Liver (tissue), 9 donors: ENCODE measurements around the gene CHADL. TPM values are rescaled to one million over a fixed set of nuclear protein-coding genes. Genes with fewer than 3 reads are reported as not detected.

Source experiments
- DNase-seq: peaks from one replicate; pipeline ENCODE4 v3.0.0-alpha.2; 2017; ENCODE audit warnings: low spot score
- H3K27ac ChIP-seq, 2 donors: one replicate each; pipeline ENCODE4 v1.7.0; 2013; ENCODE audit warnings: inconsistent platforms in 2 of 2, low read length in 2 of 2, control low read depth in 1 of 2, low read depth in 1 of 2, mild to moderate bottlenecking in 1 of 2
- H3K27me3 ChIP-seq, 4 donors: one replicate each; pipeline versions ENCODE4 v1.6.1 to v1.7.0; 2013; ENCODE audit warnings: low read length in 3 of 4, inconsistent platforms in 1 of 4, mild to moderate bottlenecking in 1 of 4, moderate library complexity in 1 of 4; ENCODE audit not compliant: control insufficient read depth in 4 of 4, insufficient read depth in 4 of 4
- H3K36me3 ChIP-seq, 4 donors: one replicate each; pipeline versions ENCODE4 v1.6.1 to v1.7.0; 2013; ENCODE audit warnings: low read length in 3 of 4, mild to moderate bottlenecking in 3 of 4, low read depth in 1 of 4, moderate library complexity in 1 of 4; ENCODE audit not compliant: control insufficient read depth in 4 of 4, insufficient read depth in 3 of 4
- H3K4me1 ChIP-seq, 4 donors: one replicate each; pipeline versions ENCODE4 v1.6.1 to v1.7.0; 2013; ENCODE audit warnings: low read length in 3 of 4, mild to moderate bottlenecking in 3 of 4, moderate library complexity in 1 of 4; ENCODE audit not compliant: control insufficient read depth in 4 of 4, insufficient read depth in 4 of 4
- H3K4me3 ChIP-seq, 3 donors: one replicate each; pipeline versions ENCODE4 v1.6.1 to v1.7.0; 2013; ENCODE audit warnings: low read length in 3 of 3, control low read depth in 1 of 3, low read depth in 1 of 3, mild to moderate bottlenecking in 1 of 3
- H3K9ac ChIP-seq, 2 donors: one replicate each; pipeline ENCODE4 v1.7.0; 2013; ENCODE audit warnings: low read length in 2 of 2, mild to moderate bottlenecking in 2 of 2, moderate library complexity in 2 of 2, control low read depth in 1 of 2, low read depth in 1 of 2
- H3K9me3 ChIP-seq, 4 donors: one replicate each; pipeline versions ENCODE4 v1.6.1 to v1.7.0; 2013; ENCODE audit warnings: low read length in 3 of 4; ENCODE audit not compliant: control insufficient read depth in 4 of 4
- ATF3 ChIP-seq: IDR thresholded peaks from 2 replicates; pipeline ENCODE4 v1.6.1; 2016; ENCODE audit warnings: antibody characterized with exemption
- EGR1 ChIP-seq, 2 donors: IDR thresholded peaks; 2 replicates each; pipeline ENCODE4 v1.6.1; 2016 to 2018; ENCODE audit warnings: antibody characterized with exemption in 2 of 2, low read depth in 2 of 2
- FOXA1 ChIP-seq: IDR thresholded peaks from 2 replicates; pipeline ENCODE4 v1.6.1; 2016; ENCODE audit warnings: antibody characterized with exemption
- FOXA2 ChIP-seq: IDR thresholded peaks from 2 replicates; pipeline ENCODE4 v1.6.1; 2016; ENCODE audit warnings: antibody characterized with exemption
- GABPA ChIP-seq, 2 donors: IDR thresholded peaks in 1 of 2; conservative IDR thresholded peaks in 1 of 2; 2 replicates each; pipeline ENCODE4 v1.6.1; 2016; ENCODE audit warnings: antibody characterized with exemption in 2 of 2, mild to moderate bottlenecking in 1 of 2, moderate library complexity in 1 of 2
- HNF4A ChIP-seq, 2 donors: conservative IDR thresholded peaks; 2 replicates each; pipeline ENCODE4 v1.6.1; 2016; ENCODE audit warnings: antibody characterized with exemption in 2 of 2, mild to moderate bottlenecking in 2 of 2
- HNF4G ChIP-seq: IDR thresholded peaks from 2 replicates; pipeline ENCODE4 v1.6.1; 2016; ENCODE audit warnings: antibody characterized with exemption
- JUND ChIP-seq, 2 donors: IDR thresholded peaks; 2 replicates each; pipeline ENCODE4 v1.6.1; 2016; ENCODE audit warnings: antibody characterized with exemption in 2 of 2
- MAX ChIP-seq: IDR thresholded peaks from 2 replicates; pipeline ENCODE4 v1.6.1; 2016; ENCODE audit warnings: antibody characterized with exemption
- NR2F2 ChIP-seq: IDR thresholded peaks from 2 replicates; pipeline ENCODE4 v1.6.1; 2016; ENCODE audit warnings: antibody characterized with exemption
- RAD21 ChIP-seq, 2 donors: IDR thresholded peaks; 2 replicates each; pipeline ENCODE4 v1.6.1; 2016; ENCODE audit warnings: antibody characterized with exemption in 2 of 2, mild to moderate bottlenecking in 2 of 2
- REST ChIP-seq: IDR thresholded peaks from 2 replicates; pipeline ENCODE4 v1.6.1; 2016; ENCODE audit warnings: antibody characterized with exemption, mild to moderate bottlenecking
- RXRA ChIP-seq, 2 donors: IDR thresholded peaks; 2 replicates each; pipeline ENCODE4 v1.6.1; 2017 to 2018; ENCODE audit warnings: antibody characterized with exemption in 2 of 2, mild to moderate bottlenecking in 1 of 2
- SP1 ChIP-seq: IDR thresholded peaks from 2 replicates; pipeline ENCODE4 v1.6.1; 2018; ENCODE audit warnings: antibody characterized with exemption, mild to moderate bottlenecking
- TAF1 ChIP-seq: conservative IDR thresholded peaks from 2 replicates; pipeline ENCODE4 v1.6.1; 2016; ENCODE audit warnings: antibody characterized with exemption, mild to moderate bottlenecking
- YY1 ChIP-seq: IDR thresholded peaks from 2 replicates; pipeline ENCODE4 v1.6.1; 2016; ENCODE audit warnings: antibody characterized with exemption, mild to moderate bottlenecking
- ZBTB33 ChIP-seq: IDR thresholded peaks from 2 replicates; pipeline ENCODE4 v1.6.1; 2016; ENCODE audit warnings: antibody characterized with exemption
- WGBS: extraction: QIAGEN DNeasy Blood & Tissue Kit; methylation state at CpG from one replicate; pipeline ENCODE4 v1.1.7; 2013; 5-methylcytosine and 5-hydroxymethylcytosine counted together
- polyA plus RNA-seq, 2 donors: library from polyadenylated mRNA; stranded (reverse) in 1 of 2; unstranded in 1 of 2; fragments of 200-250 nt in 1 of 2; fragments of >200 nt in 1 of 2; fragmentation: Nextera tagmentation in 1 of 2; extraction: Ambion mirVana in 1 of 2; gene quantifications; one replicate each; pipeline versions ENCODE4 v1.2.1 to v1.2.3, GENCODE V29; 2013 to 2015
- total RNA-seq, 2 donors: library from RNA; depleted of rRNA; stranded (reverse); fragments of >200 nt; gene quantifications; one replicate each; pipeline ENCODE4 v1.2.3, GENCODE V29; 2014
- TF ChIP-seq, protein P1 (sequence below): fragments of 150-350 bp; IDR thresholded peaks from 2 replicates; pipeline ENCODE4 v1.5.1; 2017; ENCODE audit warnings: improper control_type of control experiment, low read depth, low read length; ENCODE audit not compliant: missing input control
- donor health status: healthy.
- donor health status: healthy.
- donor health status: healthy.
- donor health status: healthy.
- donor health status: healthy.

CHADL gene
- total and polyA plus RNA-seq, 4 donors: 0.51 to 1.0 (median 0.62) TPM

DNA sequence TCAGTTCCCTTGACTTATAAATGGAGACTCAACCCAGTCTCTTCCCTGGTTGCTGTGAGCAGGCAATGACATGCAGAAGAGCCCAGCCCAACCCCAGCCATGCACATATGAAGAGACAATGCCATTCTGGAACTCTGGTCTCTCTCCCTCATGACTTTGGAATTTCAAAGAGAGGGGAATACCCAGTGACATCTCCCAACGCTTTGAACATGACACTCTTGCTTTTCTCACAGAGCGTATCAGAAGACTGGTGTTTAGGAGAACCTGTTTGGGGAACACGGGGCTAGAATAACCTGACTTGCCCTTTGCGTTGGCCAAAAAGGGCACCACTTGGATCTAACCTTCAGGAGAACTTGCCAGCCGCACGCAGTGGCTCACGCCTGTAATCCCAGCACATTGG is 32.4 kb upstream of the CHADL start:
- Histone ChIP-seq H3K27me3 (no peaks in the 10 kb centered on the region), H3K9ac (no peak overlapping the region), H3K4me3 (no peak overlapping the region), H3K27ac (no peak overlapping the region), H3K36me3 (peaks cover 8 to 65% (median 42%) of the 10 kb centered on the region in 4 donors), H3K4me1 (no peaks in the 10 kb centered on the region), H3K9me3 (no peaks in the 10 kb centered on the region)
- WGBS: 97% methylated on average over 7 of the region's 7 CpGs
- no peak for DNase-seq
- no peak for TF ChIP-seq MAX
- TF ChIP-seq HNF4A (conservative IDR thresholded peaks at IDR 0.05): no peak
- no peak for TF ChIP-seq FOXA1
- no peak for TF ChIP-seq FOXA2
- TF ChIP-seq, protein P1, sequence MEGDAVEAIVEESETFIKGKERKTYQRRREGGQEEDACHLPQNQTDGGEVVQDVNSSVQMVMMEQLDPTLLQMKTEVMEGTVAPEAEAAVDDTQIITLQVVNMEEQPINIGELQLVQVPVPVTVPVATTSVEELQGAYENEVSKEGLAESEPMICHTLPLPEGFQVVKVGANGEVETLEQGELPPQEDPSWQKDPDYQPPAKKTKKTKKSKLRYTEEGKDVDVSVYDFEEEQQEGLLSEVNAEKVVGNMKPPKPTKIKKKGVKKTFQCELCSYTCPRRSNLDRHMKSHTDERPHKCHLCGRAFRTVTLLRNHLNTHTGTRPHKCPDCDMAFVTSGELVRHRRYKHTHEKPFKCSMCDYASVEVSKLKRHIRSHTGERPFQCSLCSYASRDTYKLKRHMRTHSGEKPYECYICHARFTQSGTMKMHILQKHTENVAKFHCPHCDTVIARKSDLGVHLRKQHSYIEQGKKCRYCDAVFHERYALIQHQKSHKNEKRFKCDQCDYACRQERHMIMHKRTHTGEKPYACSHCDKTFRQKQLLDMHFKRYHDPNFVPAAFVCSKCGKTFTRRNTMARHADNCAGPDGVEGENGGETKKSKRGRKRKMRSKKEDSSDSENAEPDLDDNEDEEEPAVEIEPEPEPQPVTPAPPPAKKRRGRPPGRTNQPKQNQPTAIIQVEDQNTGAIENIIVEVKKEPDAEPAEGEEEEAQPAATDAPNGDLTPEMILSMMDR: no peak
- TF ChIP-seq EGR1 (IDR thresholded peaks at IDR 0.05; ENCODE audit: low read depth in 2 of 2): no peak

GRCh38 chr22:41271787-41272186 is 31.1 kb upstream of the CHADL start:
- no peaks in the 10 kb centered on the region for H3K9me3 ChIP-seq
- no peak overlapping the region for H3K4me3 ChIP-seq
- no peaks in the 10 kb centered on the region for H3K4me1 ChIP-seq
- TF ChIP-seq SP1 (no peak), ZBTB33 (no peak), RAD21 (IDR thresholded peaks at IDR 0.05) (no peak), EGR1 (IDR thresholded peaks at IDR 0.05; ENCODE audit: low read depth in 2 of 2) (no peak), TAF1 (no peak)
- no peaks in the 10 kb centered on the region for H3K27me3 ChIP-seq
- no peak for DNase-seq
- H3K36me3 ChIP-seq: peaks cover 6 to 71% (median 40%) of the 10 kb centered on the region in 4 donors
- H3K27ac ChIP-seq: no peak overlapping the region
- 96% methylated on average over 9 of the region's 9 CpGs for WGBS
- H3K9ac ChIP-seq: no peak overlapping the region

DNA sequence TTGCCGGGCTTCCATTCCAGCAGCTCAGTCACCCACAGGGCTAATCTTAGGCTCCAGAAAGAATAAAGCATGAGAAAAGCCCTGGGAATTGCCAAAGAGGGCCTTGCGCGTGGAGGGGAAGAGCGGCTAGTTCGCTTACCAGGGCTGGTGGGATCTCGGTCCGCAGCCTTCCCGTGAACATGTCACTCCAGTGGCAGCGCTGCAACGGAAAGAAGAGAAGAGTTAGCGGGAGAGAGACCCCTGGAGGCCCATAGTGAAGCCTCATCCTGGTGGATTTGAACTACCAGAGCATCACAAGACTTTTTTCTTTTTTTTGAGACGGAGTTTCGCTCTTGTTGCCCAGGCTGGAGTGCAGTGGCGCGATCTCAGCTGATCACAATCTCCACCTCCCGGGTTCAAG is 27.2 kb upstream of the CHADL start:
- no peaks in the 10 kb centered on the region for H3K27me3 ChIP-seq
- DNase-seq: no peak
- H3K27ac ChIP-seq: no peak overlapping the region
- 97% methylated on average over 16 of the region's 16 CpGs for WGBS
- H3K9me3 ChIP-seq: no peaks in the 10 kb centered on the region
- no peaks in the 10 kb centered on the region for H3K4me1 ChIP-seq
- H3K4me3 ChIP-seq: no peak overlapping the region
- H3K36me3 ChIP-seq: peaks cover 12 to 78% (median 40%) of the 10 kb centered on the region in 4 donors
- H3K9ac ChIP-seq: no peak overlapping the region
- no peak for TF ChIP-seq RXRA (IDR thresholded peaks at IDR 0.05)
- TF ChIP-seq MAX: no peak
- no peak for TF ChIP-seq FOXA1
- TF ChIP-seq RAD21 (IDR thresholded peaks at IDR 0.05): no peak
- TF ChIP-seq SP1: no peak
- TF ChIP-seq, protein P1: no peak
- TF ChIP-seq FOXA2: no peak
- no peak for TF ChIP-seq JUND (IDR thresholded peaks at IDR 0.05)
- no peak for TF ChIP-seq REST
- TF ChIP-seq HNF4A (conservative IDR thresholded peaks at IDR 0.05): no peak
- TF ChIP-seq NR2F2: no peak
- TF ChIP-seq GABPA (IDR thresholded peaks at IDR 0.05 in 1 of 2, conservative IDR thresholded peaks at IDR 0.05 in 1 of 2): no peak
- TF ChIP-seq YY1: no peak
- no peak for TF ChIP-seq HNF4G
- no peak for TF ChIP-seq ATF3
- no peak for TF ChIP-seq EGR1 (IDR thresholded peaks at IDR 0.05; ENCODE audit: low read depth in 2 of 2)
